ENCODE data around the gene NMD3. TPM values are rescaled to one million over a fixed set of nuclear protein-coding genes. Genes with fewer than 3 reads are reported as not detected.

NMD3 gene
- total and polyA plus RNA-seq, 9 of the 15 experiments (the other 6 are each of a cell fraction or from before 2014, with no cell fraction given) = 63.5 to 178 (median 111) TPM

GRCh38 chr3:161239700-161240099, 18.6 kb downstream of the NMD3 start:
- Histone ChIP-seq H3K9me1 (ENCODE audit: control insufficient read depth, insufficient read depth, low read length) (no peaks in the 10 kb centered on the region), H3K4me1 (replicated peaks in 1 of 2; ENCODE audit: control insufficient read depth in 2 of 2, insufficient read depth in 2 of 2, low read length in 2 of 2) (no peaks in the 10 kb centered on the region), H3K4me2 (ENCODE audit: insufficient read depth, low read length) (no peak overlapping the region), H3K27me3 (ENCODE audit: control insufficient read depth in 2 of 2, insufficient read depth in 2 of 2, low read length in 2 of 2) (no peaks in the 10 kb centered on the region), H3K4me3 (no peak overlapping the region), H3K27ac (ENCODE audit: extremely low read depth, low read depth, low read length) (no peak overlapping the region), H2AFZ (ENCODE audit: low read depth, low read length) (no peak overlapping the region), H3K9ac (ENCODE audit: insufficient read depth in 1 of 2, low read depth in 2 of 2, low read length in 2 of 2) (no peak overlapping the region), H3K36me3 (ENCODE audit: control insufficient read depth, insufficient read depth, low read length) (peaks cover 96% of the 10 kb centered on the region), H3K79me2 (ENCODE audit: control insufficient read depth, insufficient read depth, low read length) (peaks cover 30% of the 10 kb centered on the region; the same call in 2 of the 3 replicates), H3K9me3 (replicated peaks; ENCODE audit: control insufficient read depth, insufficient read depth, low read depth, low read length) (no peaks in the 10 kb centered on the region), H4K20me1 (replicated peaks; ENCODE audit: control insufficient read depth, insufficient read depth, low read length) (no peaks in the 10 kb centered on the region)
- no TSS peak for BruUV-seq (replicated peaks)
- ChIA-PET CTCF (ENCODE audit: low intra/inter-chr PET ratio) (no interaction called here), POLR2A (interaction anchor here (1.0 kb wide), 2 partner anchors 9 to 17 kb away, joined by 5 read pairs; no protein-coding TSS in a partner anchor)
- WGBS (ENCODE audit: insufficient coverage, low coverage, missing lambda C conversion rate) = 83% methylated on average over 2 of the region's 2 CpGs
- no peak for TF ChIP-seq CEBPG (CRISPR knock-in tag; IDR thresholded peaks at IDR 0.05)
- no peak for TF ChIP-seq CEBPG (tag; conservative IDR thresholded peaks at IDR 0.05 in 1 of 2, IDR thresholded peaks at IDR 0.05 in 1 of 2)
- no peak for TF ChIP-seq TRIM24 (IDR thresholded peaks at IDR 0.05)
- no peak for TF ChIP-seq FOSL1 (tag; conservative IDR thresholded peaks at IDR 0.05)
- peak; percentile 60; the same call in 1 of the 2 replicates for TF ChIP-seq ZBTB40 (IDR thresholded peaks at IDR 0.05)
- TF ChIP-seq ZBTB40 (CRISPR knock-in tag; IDR thresholded peaks at IDR 0.05) = no peak
- TF ChIP-seq E2F8 (IDR thresholded peaks at IDR 0.05; ENCODE audit: low read depth, partially characterized antibody) = no peak
- no peak for TF ChIP-seq FOXJ3 (CRISPR knock-in tag; IDR thresholded peaks at IDR 0.05)
- TF ChIP-seq SRSF3 (IDR thresholded peaks at IDR 0.05; ENCODE audit: insufficient read depth, low read length) = no peak
- intact Hi-C loops (cut with micrococcal nuclease) (no loop called here), in situ Hi-C loops (cut with MboI) (loop anchor here (25.0 kb wide), 1 partner anchor 1027 kb away; no protein-coding TSS in a partner anchor)
- FAIRE-seq (no peak), DNase-seq (ENCODE audit: extremely low read depth in 1 of 4, low spot score in 3 of 4) (no peak), ATAC-seq (no peak)
